ENCODE measurements around the gene VPS72.
"Not testable (repeated sequence)": the region's sequence is repeated elsewhere in the genome, so short reads cannot be mapped to it uniquely, and the experiment has no call there.

VPS72 gene, protein sequence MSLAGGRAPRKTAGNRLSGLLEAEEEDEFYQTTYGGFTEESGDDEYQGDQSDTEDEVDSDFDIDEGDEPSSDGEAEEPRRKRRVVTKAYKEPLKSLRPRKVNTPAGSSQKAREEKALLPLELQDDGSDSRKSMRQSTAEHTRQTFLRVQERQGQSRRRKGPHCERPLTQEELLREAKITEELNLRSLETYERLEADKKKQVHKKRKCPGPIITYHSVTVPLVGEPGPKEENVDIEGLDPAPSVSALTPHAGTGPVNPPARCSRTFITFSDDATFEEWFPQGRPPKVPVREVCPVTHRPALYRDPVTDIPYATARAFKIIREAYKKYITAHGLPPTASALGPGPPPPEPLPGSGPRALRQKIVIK

DNA sequence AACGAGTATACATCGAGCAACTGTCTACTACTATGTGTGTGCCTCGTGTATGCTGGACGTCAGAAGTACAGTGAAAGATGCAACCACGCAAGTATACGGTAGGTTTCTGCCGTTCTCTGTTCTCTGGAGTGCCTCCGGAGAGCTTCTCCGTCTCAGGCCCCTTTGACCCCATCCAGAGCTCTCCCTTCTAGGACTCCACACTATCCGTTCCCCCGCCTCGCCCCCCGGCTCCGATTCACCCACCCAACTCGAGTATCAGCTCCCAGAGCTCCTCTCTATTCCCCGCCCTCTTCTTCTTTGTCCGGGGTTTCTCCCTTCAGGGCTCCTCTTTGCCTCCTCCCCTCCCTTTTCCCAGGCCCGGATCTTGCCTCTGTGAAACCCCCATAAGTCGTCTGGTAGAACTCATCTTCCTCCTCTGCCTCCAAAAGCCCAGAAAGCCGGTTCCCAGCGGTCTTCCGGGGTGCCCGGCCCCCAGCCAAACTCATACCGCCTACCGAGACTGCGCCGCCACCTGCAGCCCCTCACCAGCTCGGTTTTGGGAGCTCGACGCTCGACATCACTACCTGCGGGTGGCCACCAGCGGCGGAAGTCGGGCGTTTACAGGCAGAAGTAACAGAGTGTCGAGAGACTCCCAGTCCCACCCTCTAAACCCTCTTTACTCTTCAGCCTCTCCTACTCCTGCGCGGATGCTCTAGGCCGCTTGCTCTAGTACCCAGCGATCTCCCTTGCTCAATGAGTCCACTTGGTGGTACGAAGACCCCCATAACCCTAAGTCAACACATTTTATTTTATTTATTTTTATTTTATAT is at the start of gene VPS72:
Gene VPS72, minus strand, starts transcription at position 561 of the 809 bp plus-strand sequence. Its CDS starts 76 bp downstream, at position 485.
- peak; percentile 93 for DNase-seq

DNA sequence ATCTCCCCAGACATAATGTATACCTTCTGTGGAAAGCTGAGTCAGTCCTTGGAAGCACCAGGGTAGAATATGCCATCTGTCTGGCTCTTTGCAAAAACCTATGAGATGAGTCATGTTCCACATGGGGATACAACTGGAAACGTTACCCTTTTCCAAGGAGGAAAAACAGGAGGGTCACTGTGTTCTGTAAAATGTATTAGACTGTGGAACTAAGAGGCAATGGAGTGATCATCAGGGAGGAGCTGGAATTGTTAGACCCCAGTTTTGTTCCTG is 48.4 kb upstream of the VPS72 start:
- DNase-seq: no peak

DNA sequence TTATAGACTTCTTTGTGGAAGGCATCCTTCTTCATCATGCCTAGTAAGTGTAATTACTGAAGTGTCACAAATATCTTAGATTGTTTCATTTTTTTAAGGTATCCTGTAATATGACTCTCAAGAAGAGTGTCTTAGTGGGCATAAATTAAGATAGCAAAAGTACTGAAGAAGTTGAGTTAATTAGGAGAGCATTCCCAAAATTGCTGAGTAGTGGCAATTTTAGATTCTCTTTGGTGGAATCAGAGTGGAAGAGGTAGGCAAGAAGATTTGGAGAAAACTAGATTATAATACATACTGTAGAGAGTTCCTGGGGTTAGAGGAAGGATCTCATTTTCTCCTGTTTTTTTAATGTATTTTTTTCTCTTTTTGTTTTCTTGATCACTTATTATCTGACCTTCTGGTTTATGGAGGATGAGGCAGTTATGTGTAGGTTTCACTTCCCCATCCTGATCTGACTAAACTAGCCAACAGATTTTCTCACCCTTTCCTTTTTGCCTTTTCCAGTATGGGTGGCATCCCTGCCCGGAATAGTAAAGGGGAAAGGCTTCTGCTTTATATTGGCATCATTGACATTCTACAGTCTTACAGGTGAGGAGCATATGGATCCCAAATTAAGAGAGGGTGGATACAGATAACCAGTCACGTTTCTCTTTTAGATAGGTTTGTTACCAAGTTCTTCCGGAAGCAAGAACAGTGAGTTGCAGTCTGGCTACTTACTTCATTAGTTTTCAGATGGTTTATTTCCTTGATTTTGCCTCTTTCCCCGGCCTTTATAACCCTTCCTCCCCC is 47.9 kb upstream of the VPS72 start:
- no peak for DNase-seq

DNA sequence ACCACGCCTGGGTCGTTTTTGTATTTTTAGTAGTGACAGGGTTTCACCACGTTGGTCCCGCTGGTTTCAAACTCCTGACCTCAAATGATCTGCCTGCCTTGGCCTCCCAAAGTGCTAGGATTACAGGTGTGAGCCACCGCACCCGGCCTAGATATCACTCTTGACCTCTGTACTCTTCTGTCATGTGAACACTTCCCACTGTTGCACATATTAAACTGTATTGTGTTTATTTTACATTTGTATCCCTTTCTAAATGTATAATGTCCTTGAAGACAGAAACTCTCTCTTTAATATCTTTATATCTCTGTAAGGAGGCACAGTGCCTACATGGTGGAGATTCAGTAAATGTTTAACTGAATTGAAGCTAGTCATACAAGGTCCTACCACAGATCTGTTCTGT is 45.2 kb upstream of the VPS72 start:
- no peak for DNase-seq

DNA sequence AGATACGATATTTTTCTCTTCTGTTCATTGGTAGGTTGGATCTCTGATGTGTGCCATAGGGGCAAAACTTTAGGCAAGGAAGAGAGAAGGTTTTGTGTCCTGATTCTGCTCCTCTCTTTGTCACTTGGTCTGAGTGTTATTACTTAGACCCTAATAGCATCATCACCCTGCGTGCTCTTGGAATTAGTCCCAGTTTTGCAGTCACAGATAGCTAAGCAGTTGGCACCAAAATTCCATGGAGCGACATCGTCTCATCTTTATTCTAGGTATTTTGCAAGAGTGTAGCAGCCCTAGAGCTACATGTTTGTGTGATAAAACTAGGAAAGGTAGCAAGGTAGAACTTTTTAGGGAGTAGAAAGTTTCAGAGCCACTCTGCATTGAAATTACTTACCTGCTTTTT is 32.1 kb upstream of the VPS72 start:
- no peak for DNase-seq

DNA sequence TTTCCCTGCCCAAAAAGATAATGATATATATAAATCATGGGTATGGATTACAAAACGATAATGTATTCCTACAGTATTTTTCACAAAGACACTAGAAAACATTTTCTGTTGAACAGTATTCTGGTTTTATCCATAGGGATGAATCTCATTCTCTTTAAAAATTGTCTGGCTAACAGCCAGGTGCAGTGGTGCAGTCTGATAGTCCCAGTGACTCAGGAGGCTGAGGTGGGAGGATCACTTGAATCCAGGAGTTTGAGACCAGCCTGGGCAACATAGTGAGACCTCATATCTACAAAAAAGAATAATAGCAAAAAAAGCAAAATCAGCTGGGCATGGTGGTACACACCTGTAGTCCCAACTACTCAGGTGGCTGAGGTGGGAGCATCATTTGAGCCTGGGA is 31.6 kb upstream of the VPS72 start:
- peak; percentile 11 for DNase-seq

DNA sequence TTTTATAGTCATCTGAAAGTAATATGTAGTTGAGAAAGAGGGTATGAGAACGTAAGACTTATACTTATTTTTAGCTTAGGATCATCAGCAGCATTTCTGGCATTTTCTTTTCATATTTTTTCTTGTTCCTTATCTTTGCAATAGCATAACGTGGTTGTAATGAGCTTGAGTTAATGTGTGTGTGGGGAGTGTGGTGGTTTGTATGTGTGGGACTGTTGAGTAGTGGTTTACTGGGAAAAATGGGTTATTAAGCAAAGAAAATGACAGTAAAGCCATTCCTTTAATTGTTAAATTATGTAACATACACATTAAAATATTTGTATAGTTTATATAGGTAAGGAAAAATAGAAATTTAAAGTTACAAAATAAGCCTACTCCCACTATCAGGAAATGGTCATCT is 23.6 kb upstream of the VPS72 start:
- DNase-seq: no peak

DNA sequence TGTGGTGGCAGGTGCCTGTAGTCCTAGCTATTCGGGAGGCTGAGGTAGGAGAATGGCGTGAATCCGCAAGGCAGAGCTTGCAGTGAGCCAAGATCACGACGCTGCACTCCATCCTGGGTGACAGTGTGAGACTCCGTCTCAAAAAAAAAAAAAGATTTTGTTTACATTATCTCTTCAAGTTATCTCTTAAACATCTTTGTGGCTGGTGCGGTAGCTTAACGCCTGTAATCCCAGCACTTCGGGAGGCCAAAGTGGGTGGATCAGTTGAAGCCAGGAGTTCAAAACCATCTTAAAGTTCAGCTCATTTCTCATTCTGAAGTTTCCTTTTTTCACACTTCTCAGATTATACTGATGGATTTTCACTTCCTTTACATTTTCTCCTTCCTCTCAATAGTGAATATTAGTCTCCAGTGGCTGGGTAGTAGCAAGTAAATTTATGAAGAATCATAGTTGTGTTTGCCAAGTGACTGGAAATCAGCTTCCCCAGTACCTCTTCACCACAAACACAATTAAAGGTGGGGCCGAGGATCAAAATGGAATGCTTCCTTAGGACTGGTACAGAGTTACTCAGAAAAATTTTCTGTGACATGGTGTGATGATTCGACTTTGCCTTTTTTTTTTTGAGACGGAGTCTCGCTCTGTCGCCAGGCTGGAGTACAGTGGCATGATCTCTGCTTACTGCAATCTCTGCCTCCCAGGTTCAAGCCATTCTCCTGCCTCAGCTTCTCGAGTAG is 22.1 kb upstream of the VPS72 start:
- no peak for DNase-seq

DNA sequence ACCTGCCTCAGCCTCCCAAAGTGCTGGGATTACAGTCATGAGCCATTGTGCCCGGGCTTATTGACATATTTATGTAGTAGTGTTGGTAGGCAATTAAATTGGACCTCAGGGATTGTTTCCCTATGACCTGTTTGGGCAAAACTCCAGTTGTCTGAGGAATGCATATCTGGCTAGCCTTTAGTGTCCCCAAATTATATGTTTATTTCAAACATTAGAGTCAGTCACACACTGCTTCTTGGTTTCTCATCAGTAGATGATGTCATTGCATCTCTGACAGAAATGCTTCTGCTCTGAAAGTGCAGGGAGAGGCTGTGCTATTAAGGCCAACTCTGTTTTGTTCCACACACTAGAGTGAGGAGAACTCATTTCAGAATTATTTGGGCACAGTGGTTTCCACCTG is 20.8 kb upstream of the VPS72 start:
- DNase-seq: no peak

DNA sequence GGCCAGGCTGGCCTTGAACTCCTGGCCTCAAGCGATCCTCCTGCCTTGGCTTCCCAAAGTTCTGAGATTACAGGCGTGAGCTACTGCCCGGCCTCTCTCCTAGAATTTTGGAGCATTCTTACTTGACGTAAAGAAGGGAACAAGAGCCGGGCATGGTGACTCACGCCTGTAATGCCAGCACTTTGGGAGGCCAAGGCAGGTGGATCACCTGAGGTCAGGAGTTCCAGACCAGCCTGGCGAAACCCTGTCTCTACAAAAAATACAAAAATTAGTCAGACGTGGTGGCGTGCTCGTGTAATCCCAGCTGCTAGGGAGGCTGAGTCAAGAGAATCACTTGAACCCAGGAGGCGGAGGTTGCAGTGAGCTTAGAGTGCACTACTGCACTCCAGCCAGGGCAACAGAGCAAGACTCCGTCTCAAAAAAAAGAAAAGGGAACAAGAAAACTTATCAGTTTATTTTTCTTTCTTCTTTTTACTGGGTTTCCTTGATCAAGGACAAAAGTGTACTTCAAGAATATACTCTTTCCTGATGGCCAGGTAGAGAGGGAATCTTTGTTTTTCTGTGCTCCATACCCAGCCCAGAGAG is 15.5 kb upstream of the VPS72 start:
- not testable (repeated sequence) for DNase-seq

DNA sequence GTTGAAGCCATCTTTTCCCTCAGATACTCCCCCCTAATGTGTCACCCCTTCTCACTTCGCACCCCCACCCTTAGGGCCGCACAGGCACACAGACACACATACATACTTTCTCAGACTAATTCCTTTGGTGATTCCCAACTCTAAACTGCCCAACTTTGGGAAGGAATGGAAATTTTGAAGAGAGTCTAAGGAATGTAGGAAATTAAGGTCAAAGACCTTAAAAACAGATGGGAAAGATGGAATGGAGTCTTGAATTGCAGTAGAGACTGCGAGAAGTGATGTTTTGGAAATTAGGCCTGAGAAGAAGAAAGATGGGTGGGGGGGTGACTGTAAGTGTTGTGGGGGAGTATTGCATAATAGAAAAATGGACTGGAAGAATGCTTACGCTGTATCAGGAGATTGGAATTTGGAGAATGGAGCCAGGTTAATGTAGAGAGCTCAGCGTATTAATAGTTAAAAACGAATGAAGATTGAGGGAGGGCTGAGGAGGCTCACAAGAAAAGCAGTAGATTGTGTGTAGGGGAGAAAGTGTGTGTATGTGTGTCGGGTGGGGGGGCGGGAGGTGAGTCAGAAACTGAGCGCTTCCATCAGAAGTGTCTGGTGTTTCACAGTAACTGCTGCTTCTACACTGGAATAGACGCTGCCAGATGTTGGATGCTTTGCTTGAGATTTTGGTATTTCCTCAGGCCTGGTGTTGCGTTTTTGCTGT is 10.0 kb upstream of the VPS72 start:
- DNase-seq: no peak

DNA sequence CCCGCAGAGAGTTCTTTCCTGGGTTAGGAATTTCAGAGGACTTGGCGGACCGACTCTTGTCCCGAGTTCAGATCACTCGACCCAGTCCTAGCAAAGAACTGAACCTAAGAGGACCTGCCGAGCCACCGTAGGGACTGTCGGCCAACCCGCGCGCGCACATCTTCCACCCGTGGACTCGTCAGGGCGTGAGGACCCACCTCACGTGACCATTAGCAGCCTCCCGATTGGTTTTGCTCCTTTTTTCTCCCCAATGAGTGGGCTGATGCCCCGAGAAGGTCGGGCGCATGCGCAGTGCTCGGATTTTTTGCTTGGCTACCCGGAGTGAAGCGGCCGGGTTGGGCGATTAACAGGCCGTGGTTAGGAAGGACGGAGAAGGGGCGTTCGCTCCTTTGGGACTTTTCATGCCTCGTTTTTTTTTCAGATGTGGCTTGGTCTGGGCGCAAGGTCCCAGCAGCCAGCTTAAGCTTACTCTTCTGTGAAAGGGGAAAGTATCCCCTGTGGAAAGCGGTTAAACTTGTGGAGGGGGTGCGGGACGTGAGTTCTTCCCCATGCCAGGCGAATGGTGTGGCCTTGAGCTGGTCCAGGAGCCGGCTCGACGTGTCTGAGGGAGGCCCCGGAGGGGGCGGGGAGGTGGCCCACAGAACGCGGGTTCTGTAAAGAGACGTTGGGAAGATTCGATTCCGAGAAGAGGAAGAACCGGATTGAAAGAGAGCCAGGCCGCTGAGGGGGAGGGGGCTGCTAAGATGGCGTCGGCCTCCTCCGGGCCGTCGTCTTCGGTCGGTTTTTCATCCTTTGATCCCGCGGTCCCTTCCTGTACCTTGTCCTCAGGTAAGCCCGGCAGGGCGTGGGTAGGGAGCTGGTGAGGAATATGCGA is 8.5 kb upstream of the VPS72 start, which contains the start of gene PIP5K1A:
Gene PIP5K1A, plus strand, starts transcription at position 299 of the 874 bp plus-strand sequence. Its CDS starts 445 bp downstream, at position 744.
- DNase-seq: peak; percentile 99

DNA sequence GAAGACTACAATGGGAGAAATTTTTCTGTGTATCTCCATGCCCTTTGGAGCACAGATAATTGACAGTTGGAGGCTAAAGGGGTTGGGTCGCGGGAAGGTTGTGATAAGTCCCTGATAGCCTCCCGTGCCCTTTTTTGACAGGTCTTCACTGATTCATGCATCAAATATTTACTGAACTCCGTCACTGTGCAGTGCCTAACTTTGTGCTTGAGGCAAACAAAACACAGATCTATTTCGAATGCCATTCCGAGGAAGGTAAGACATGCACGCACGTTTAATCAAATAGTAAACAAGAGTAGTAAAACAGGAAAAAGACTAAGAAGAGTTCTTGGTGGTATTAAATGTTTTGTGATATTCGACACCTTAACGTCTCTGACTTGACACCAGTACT is 7.9 kb upstream of the VPS72 start:
- DNase-seq: peak; percentile 74

DNA sequence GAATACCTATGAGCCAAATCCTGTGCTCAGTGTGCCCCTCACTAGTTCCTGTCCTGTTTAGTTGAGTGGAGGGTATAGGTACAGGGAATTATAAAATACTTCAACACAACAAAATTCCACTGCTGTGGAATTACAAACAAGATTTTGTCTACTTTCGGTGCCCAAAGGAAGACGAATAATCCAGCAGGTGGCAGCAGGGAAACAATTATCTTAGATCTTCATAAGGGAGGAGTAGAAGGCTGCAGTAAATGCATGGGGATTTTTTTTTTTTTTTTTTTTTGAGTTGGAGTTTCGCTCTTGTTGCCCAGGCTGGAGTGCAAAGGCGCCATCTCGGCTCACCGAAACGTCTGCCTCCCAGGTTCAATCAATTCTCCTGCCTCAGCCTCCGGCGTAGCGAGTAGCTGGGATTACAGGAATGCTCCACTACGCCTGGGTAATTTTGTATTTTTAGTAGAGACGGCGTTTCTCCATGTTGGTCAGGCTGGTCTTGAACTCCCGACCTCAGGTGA is 6.3 kb upstream of the VPS72 start:
- DNase-seq: peak; percentile 90

DNA sequence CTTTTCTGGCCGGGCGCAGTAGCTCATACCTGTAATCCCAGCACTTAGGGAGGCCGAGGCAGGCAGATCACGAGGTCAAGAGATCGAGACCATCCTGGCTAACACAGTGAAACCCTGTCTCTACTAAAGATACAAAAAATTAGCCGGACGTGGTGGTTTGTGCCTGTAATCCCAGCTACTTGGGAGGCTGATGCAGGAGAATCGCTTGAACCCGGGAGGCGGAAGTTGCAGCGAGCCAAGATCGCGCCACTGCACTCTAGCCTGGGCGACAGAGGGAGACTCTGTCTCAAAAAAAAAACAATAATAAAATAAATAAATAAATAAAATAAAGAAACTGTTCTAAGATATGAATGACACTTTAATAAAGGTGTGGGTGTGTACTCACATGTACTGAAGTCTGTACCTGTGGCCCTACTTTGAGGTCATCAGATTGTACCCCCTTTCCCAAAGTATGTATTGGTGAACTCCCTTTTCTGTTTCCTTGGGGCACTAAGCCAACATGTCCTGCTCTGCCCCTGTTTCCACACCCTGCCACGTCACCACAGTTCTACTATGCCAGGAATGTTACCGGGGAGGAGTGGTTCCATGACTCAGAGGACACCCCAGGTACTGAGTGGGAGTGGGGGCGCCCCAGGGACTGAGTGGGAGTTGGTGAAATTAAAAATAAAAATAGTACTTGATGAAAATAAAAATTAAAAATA is 5.0 kb upstream of the VPS72 start:
- peak; percentile 73 for DNase-seq

DNA sequence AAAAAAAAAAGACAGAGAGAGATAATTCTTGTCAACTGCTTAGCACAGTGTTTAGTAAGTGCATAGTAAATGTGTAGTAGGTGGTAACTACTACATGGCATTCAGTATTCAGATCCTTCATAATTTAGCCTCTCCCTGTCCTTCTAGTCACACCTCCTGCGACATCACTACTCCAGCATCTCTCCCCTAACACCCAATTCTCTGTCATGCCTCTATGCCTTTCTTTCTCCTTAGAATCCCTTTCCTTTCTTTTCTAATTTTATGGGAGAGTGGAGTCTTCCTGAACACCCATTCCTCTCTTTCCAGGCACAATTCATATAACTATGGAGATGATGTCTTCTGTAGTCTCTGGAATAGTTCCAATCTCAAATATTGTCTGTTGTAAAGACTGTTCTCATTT is 3.9 kb upstream of the VPS72 start:
- DNase-seq: peak; percentile 10

DNA sequence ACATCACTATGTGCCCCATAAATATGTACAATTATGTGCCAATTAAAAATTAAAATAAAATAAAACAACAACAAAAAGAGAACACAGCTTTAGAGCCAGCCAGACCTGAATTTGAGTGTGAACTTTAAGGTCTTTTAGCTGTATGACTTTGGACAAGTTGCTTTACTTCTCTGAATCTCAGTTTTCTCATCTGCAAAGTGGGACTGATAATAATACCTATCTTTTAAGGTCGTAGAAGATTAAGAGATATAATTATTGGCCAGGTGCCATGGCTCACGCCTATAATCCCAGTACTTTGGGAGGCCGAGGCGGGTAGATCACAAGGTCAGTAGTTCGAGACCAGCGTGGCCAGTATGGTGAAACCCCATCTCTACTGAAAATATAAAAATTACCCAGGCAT is 3.3 kb upstream of the VPS72 start:
- no peak for DNase-seq

DNA sequence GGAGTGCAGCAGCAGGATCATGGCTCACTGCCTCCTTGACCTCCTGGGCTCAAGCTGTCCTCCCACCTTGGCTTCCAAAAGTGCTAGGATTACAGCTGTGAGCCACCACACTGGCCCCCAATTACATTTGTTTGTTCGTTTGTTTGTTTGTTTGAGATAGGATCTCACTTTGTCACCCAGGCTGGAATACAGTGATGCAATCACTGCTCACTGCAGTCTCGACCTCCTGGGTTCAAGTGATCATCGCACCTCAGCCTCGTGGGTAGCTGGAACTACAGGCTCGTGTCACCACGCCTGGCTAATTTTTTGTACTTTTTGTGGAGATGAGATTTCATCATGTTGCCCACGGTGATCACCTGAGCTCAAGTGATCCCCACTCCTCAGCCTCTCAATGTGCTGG is 2.0 kb upstream of the VPS72 start:
- no peak for DNase-seq

DNA sequence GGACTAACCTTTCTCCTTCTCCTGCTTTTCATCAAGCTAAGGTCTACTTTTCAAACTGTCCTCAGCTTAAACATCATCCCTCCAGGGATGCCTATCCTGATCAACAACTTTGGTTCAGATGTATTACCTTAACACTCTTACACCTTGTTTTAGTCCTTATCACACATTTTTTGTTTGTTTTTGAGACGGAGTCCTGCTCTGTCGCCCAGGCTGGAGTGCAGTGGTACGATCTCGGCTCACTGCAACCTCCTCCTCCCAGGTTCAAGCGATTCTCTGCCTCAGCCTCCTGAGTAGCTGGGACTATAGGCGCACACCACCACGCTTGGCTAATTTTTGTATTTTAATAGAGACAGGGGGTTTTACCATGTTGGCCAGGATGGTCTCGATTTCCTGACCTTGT is 1.3 kb downstream of the VPS72 start:
- DNase-seq: not testable (repeated sequence)

DNA sequence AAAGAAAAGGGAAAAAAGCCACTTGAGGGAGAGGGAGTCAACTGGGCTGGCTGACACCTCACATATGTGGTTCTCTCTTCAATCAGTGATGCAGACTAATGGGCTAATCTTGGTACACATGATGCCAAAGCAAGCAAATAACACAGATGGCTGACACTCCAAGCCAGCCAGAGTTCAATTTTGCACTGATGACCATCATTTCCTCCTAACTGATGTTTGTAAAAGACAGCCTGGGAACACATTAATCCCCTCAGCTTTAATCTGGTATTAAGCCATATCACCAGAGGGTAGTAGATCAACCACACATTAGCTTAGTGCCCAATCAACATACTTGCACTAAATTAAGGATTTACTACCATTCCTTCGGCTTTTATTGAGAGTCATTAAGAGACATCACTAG is 2.8 kb downstream of the VPS72 start:
- no peak for DNase-seq
